ENCODE measurements around the gene KLF9. TPM values are rescaled to one million over a fixed set of nuclear protein-coding genes. Genes with fewer than 3 reads are reported as not detected.

Gene KLF9
- total RNA-seq, 1 donor from 2014 or later, result 6.3 TPM

DNA sequence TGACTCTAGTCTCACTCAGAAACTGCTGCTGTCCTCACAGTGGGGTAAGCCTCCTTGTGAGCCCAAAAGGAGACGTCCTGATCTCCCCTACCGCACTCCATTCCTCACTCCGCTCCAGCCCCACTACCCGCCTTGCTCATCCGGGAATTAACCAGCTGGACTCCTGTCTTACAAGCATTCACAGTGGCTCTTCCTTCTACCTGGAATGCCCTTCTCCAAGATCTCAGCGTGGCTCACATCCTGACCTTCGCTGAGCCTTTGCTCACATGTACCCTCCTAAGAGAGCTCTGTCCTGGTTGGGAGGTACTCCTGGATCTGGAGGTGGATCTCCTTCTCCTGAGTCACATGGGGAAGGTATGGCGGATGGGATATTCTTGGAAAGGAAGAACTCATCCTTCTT lies 10.7 kb upstream of the KLF9 start:
- intact Hi-C loops (cut with micrococcal nuclease), result no loop called here

DNA sequence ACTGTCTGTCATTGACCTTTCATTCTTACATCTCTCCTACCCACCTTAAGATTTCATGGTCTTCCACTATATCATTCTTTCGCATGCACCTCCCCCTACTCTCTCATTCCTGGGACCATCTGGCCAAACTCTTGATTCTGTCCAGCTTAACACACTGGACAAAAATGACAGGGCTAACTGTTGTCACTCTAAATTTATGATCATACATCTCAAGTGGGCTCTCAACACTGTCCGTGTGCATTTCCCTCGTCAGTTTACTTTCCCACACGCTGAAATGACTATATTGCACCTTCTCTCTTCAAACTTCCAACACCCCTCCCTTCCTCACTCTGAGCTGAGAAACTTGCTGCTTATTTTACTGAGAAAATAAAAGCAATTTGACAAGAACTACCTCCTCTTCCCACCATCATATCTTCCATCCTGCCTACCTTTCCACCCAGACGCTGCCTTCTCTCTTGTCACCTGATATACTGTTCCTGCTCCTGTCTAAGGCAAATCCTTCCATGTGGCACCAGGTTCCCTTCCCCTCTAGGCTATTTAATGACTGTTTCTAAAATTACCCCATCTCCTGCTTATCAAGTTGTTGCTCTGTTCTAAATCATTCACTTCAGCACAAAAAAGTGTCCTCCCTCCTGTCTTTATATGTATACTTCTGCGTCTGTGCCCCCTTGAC lies 8.1 kb upstream of the KLF9 start:
- Mint-ChIP-seq H3K4me1 (peaks cover 32% of the 10 kb centered on the region), H3K27ac (peak overlapping the region; percentile 98), H3K36me3 (ENCODE audit: low read depth) (peaks cover 3% of the 10 kb centered on the region), H3K9me3 (no peaks in the 10 kb centered on the region), H3K27me3 (no peaks in the 10 kb centered on the region), H3K4me3 (no peak overlapping the region)
- ChIA-PET CTCF (interaction anchor here (1.4 kb wide), 1 partner anchor 82 kb away, joined by 3 read pairs; no protein-coding TSS in a partner anchor), POLR2A (interaction anchor here (0.7 to 4.3 kb wide), 3 partner anchors 22 to 141 kb away, joined by 3 to 48 read pairs (median 14); no protein-coding TSS in a partner anchor)
- DNase-seq (no peak), ATAC-seq (ENCODE audit: low read depth) (no peak)
- intact Hi-C loops (cut with micrococcal nuclease), result no loop called here
- TF ChIP-seq, protein P1, sequence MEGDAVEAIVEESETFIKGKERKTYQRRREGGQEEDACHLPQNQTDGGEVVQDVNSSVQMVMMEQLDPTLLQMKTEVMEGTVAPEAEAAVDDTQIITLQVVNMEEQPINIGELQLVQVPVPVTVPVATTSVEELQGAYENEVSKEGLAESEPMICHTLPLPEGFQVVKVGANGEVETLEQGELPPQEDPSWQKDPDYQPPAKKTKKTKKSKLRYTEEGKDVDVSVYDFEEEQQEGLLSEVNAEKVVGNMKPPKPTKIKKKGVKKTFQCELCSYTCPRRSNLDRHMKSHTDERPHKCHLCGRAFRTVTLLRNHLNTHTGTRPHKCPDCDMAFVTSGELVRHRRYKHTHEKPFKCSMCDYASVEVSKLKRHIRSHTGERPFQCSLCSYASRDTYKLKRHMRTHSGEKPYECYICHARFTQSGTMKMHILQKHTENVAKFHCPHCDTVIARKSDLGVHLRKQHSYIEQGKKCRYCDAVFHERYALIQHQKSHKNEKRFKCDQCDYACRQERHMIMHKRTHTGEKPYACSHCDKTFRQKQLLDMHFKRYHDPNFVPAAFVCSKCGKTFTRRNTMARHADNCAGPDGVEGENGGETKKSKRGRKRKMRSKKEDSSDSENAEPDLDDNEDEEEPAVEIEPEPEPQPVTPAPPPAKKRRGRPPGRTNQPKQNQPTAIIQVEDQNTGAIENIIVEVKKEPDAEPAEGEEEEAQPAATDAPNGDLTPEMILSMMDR (IDR thresholded peaks at IDR 0.05), result no peak

More for the DNA sequence above, 10.7 kb upstream of the KLF9 start:
- Mint-ChIP-seq H3K36me3 (ENCODE audit: low read depth) (no peaks in the 10 kb centered on the region), H3K27me3 (no peaks in the 10 kb centered on the region), H3K9me3 (no peaks in the 10 kb centered on the region), H3K27ac (no peak overlapping the region), H3K4me1 (peaks cover 21% of the 10 kb centered on the region), H3K4me3 (no peak overlapping the region)
- ATAC-seq (ENCODE audit: low read depth), result no peak
- ChIA-PET CTCF (interaction anchor here (1.0 kb wide), 1 partner anchor 177 kb away, joined by 3 read pairs; no protein-coding TSS in a partner anchor), POLR2A (no interaction called here)
- TF ChIP-seq, protein P1 (IDR thresholded peaks at IDR 0.05), result no peak
- DNase-seq, result no peak

DNA sequence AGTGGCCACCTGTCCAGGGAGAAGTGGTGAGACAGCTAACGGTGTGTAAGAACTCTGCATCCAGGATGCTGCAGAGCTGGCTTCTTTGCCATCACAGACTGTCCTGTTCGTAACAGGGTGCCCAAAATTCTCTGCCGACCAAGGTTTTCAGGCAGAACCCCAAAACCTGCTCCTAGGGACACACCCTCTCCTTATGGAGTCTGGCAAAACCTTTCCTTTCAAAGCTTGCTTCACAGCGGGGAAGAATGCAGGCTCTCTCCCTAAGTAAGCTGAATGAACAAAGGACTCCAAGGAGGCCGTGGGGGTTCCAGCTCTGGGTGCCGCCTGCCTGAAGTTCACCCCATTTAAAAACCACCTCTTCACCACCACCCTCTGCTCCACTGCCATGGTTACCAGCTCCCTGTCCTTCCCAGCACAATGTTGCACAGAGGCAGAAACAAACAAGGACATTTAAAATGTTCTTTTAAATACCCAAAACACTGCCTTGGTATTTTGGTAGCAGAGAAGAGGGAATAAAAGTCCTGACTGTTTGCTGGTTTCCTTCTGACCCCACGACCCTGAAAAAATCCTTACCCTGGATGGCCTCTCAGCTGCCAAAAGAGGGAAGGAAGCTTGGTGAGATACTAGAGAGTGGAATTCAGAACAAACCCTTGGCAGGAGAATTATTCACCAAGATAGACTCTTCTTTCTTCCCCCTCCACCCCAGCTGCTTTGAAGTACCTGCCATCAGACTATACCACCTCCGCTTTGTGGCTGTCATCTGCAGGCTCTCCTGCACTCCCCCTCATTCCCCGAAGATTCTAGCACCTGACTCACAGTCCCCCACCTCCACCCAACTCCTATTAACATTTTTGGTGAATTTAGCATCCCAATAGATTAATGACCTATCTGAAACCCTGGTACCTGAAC lies 7.1 kb upstream of the KLF9 start:
- Mint-ChIP-seq H3K4me1 (peaks cover 32% of the 10 kb centered on the region), H3K9me3 (no peaks in the 10 kb centered on the region), H3K27me3 (no peaks in the 10 kb centered on the region), H3K36me3 (ENCODE audit: low read depth) (peaks cover 3% of the 10 kb centered on the region), H3K4me3 (peak overlapping the region; percentile 95), H3K27ac (peak overlapping the region; percentile 98)
- intact Hi-C loops (cut with micrococcal nuclease), result loop anchor here (2.0 kb wide), 1 partner anchor 1489 kb away; the partner anchor contains the start of genes ABHD17B and C9orf85
- DNase-seq, result no peak
- POLR2A ChIA-PET, result interaction anchor here (0.7 to 4.3 kb wide), 8 partner anchors 10 to 181 kb away, joined by 3 to 48 read pairs (median 4); no protein-coding TSS in a partner anchor
- no peak for ATAC-seq (ENCODE audit: low read depth)
- TF ChIP-seq, protein P1 (IDR thresholded peaks at IDR 0.05), result no peak
- CTCF ChIA-PET, result interaction anchor here (0.9 to 1.4 kb wide), 4 partner anchors 9 to 181 kb away, joined by 3 to 5 read pairs (median 4); no protein-coding TSS in a partner anchor

DNA sequence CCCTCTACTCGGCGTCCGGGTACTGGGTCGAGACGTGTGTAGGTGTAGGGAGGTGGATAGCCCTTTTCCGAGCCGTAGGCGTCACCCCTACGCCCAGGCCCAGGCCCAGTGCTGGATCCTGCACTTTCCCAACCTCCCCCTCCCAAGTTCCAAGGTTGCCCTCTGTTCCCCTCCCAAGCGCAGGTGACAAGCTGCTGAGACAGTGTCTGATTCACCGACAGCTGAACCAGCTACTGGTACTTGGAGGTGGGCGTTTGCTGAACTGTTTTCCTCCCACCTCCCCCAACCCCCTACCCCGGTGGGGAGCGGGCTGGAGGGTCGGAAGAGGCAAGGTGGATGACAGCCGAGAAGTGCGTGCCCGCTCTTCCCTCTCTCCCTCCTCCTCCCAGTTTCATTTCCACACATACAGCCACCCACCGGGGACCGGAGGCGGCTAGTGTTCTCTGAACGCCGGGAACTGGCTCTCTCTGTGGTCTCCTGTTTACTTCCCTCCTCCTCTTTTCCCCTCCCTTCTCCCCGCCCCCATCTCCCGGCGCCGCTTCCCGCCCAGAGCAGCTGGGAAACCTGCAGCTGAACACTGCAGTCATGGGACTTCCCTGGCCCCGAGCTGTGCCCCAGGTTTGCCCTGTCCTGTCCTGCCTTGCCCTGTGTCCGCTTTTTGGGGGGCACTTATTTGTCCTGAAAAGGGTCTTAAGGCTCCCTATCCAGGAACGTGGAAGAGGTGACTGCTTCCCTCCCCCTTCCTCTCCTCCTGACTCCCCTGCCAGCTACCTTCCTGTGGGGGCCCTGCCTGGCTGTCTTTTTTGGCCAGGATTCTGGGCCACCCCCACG lies 6.2 kb upstream of the KLF9 start:
- Mint-ChIP-seq H3K4me1 (peaks cover 32% of the 10 kb centered on the region), H3K27me3 (no peaks in the 10 kb centered on the region), H3K36me3 (ENCODE audit: low read depth) (peaks cover 3% of the 10 kb centered on the region), H3K9me3 (no peaks in the 10 kb centered on the region), H3K27ac (peak overlapping the region; percentile 98), H3K4me3 (peak overlapping the region; percentile 95)
- ATAC-seq (ENCODE audit: low read depth), result no peak
- ChIA-PET POLR2A (interaction anchor here (0.6 to 4.3 kb wide), 14 partner anchors 10 to 1945 kb away, joined by 3 to 48 read pairs (median 4); partner anchors contain the start of genes SMC5 and ZFAND5), CTCF (interaction anchor here (0.9 to 1.4 kb wide), 3 partner anchors 10 to 182 kb away, joined by 3 to 5 read pairs (median 4); no protein-coding TSS in a partner anchor)
- TF ChIP-seq, protein P1 (IDR thresholded peaks at IDR 0.05), result no peak
- DNase-seq, result no peak
- intact Hi-C loops (cut with micrococcal nuclease), result loop anchor here (1.0 to 2.0 kb wide), 6 partner anchors 8 to 1490 kb away; partner anchors contain the start of genes ABHD17B and C9orf85

All from activated B cell treated with CpG ODN at 0.5 μM for 24 hours (primary cell).